Activated CD4-positive, alpha-beta memory T cell treated with anti-CD3 and anti-CD28 coated beads for 36 hours (primary cell): ENCODE results near the gene QRICH2. TPM values are rescaled to one million over a fixed set of nuclear protein-coding genes. Genes with fewer than 3 reads are reported as not detected.
"Not testable (repeated sequence)": the region's sequence is repeated elsewhere in the genome, so short reads cannot be mapped to it uniquely, and the experiment has no call there.

Experiments used
- CTCF ChIA-PET: fragments of 350-600 bp; sonication (Branson Sonifier 250); formaldehyde crosslinking; loops from one replicate; lab custom pipeline; 2021; ENCODE audit warnings: antibody characterized with exemption, inconsistent platforms; lab: Charles Lee
- POLR2A ChIA-PET: fragments of 350-600 bp; sonication (Branson Sonifier 250); formaldehyde crosslinking; loops from one replicate; lab custom pipeline; 2021; ENCODE audit warnings: antibody characterized with exemption; lab: Charles Lee
- DNase-seq: peaks from one replicate; pipeline ENCODE4 v3.0.0-alpha.2; 2020
- H3K27ac Mint-ChIP-seq: one replicate; pipeline ENCODE4 v1.8.0; 2021; ENCODE audit warnings: mixed read lengths
- H3K27me3 Mint-ChIP-seq: one replicate; pipeline ENCODE4 v1.8.0; 2021; ENCODE audit warnings: mixed read lengths
- H3K36me3 Mint-ChIP-seq: one replicate; pipeline ENCODE4 v1.8.0; 2021; ENCODE audit warnings: mixed read lengths
- H3K4me1 Mint-ChIP-seq: one replicate; pipeline ENCODE4 v1.8.0; 2021; ENCODE audit warnings: low read depth, mixed read lengths
- H3K4me3 Mint-ChIP-seq: one replicate; pipeline ENCODE4 v1.8.0; 2021; ENCODE audit warnings: mild to moderate bottlenecking, mixed read lengths
- H3K9me3 Mint-ChIP-seq: one replicate; pipeline ENCODE4 v1.8.0; 2021; ENCODE audit warnings: mixed read lengths
- intact Hi-C: fragments of 100-400 bp; cut with micrococcal nuclease; formaldehyde crosslinking; loops from one replicate; pipeline ENCODE4 v1.15.1; 2023
- total RNA-seq, 2 experiments: library from RNA; stranded (reverse); gene quantifications; one replicate each; pipeline ENCODE4 v1.2.3, GENCODE V29; 2021

The QRICH2 gene
- total RNA-seq, 2 experiments from 2014 or later: 1.0 to 1.1 TPM

DNA sequence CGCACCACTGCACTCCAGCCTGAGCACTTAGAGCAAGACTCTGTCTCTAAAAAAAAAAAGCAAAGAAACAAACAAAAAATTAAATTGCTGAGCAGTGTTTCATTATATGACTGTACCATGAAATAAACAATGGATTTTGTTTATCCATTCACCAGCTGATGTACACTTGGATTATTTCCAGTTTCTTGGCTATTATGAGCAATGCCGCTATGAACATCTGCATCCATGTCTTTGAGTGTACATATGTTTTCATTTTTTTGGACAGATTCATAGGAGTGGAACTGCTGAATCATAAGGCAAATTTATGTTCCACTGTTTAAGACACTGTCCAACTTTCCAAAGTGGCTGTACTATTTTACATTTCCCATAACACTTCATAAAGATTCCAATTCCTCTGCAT, 75.7 kb downstream of the QRICH2 start:
- POLR2A ChIA-PET: no interaction called here

DNA sequence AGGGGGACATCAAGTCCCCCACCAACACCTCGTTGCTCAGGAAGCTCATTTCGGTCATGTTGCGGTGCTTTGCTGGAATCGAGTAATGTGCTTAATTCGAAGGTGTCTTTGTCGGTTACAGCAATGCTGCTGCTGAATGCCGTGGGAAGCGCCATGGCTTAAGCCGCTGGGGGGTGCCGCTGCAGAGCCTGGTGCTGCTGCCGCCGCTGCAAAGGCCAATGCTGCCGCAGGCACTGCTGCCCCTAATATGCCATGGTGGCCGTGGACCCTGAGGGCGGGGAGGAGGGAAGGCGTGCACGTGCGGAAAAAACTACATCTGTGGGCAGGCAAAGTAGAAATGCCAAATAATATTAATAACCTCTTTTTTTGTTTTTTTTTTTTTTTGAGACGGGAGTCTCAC, 81.3 kb downstream of the QRICH2 start:
- H3K27ac Mint-ChIP-seq, H3K27me3 Mint-ChIP-seq, H3K4me3 Mint-ChIP-seq, intact Hi-C loops, DNase-seq, POLR2A ChIA-PET, H3K9me3 Mint-ChIP-seq, H3K36me3 Mint-ChIP-seq, CTCF ChIA-PET: not testable (repeated sequence)
- H3K4me1 Mint-ChIP-seq: peaks cover 19% of the 10 kb centered on the region

More for the DNA sequence above, 75.7 kb downstream of the QRICH2 start:
- CTCF ChIA-PET: interaction anchor here (1.1 kb wide), 1 partner anchor 53 kb away, joined by 3 read pairs; no protein-coding TSS in a partner anchor
- DNase-seq: no peak
- intact Hi-C loops: no loop called here
- Mint-ChIP-seq H3K9me3 (no peaks in the 10 kb centered on the region), H3K27ac (no peak overlapping the region), H3K4me3 (no peak overlapping the region), H3K36me3 (peaks cover 5% of the 10 kb centered on the region), H3K4me1 (peaks cover 43% of the 10 kb centered on the region), H3K27me3 (no peaks in the 10 kb centered on the region)

DNA sequence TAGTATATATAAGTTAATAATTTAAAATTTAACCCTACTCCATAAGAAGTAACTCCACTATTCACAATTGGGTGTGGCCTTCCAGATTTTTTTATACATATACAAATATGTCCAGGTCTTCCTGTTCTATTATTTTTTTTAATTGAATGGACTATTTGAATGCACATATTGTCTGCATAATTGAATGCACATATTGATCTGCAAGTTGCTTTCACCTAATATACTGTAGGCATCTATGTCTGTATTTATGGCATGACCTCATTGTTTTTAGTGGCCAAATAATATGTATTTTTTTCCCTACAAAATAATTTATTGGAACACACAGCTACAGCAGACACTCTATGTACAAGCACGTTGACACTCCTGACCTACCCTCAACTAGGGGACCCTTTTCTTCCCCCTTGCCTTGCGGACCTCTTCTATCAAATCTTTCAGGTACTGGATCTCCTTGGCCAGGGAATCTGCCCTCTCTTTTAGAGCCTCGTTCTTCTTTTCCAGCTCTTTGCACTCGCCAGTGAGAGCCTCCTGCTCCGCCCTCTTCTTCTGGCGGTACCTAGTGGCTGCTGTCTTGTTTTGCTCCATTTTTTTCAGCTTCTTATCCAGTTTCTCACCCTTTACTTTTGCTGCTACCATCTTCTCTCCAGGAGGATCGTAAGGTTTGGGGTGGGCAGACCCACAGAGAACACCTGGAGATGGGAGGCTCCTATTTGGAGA, 82.5 kb downstream of the QRICH2 start:
- peaks cover 19% of the 10 kb centered on the region for H3K4me1 Mint-ChIP-seq
- DNase-seq, H3K4me3 Mint-ChIP-seq, CTCF ChIA-PET, POLR2A ChIA-PET, H3K9me3 Mint-ChIP-seq, H3K27ac Mint-ChIP-seq, H3K27me3 Mint-ChIP-seq, H3K36me3 Mint-ChIP-seq, intact Hi-C loops: not testable (repeated sequence)

Other genes starting within 250 kb of the QRICH2 start
- 100 to 1,000 TPM; 142 to 148 TPM for gene SRP68, start 235.8 kb downstream of the QRICH2 start, total RNA-seq
- gene GALR2, start 233.5 kb downstream of the QRICH2 start, total RNA-seq: 1 to 10 TPM; 3.5 to 4.8 TPM
- 1 to 10 TPM; 4.9 to 5.1 TPM for gene ZACN, start 229.1 kb downstream of the QRICH2 start, total RNA-seq
- gene EXOC7, start 204.5 kb downstream of the QRICH2 start, total RNA-seq: 10 to 100 TPM; 63.3 to 66.0 TPM
- gene FOXJ1, start 167.0 kb downstream of the QRICH2 start, total RNA-seq: under 1 TPM; 0.22 to 0.29 TPM
- 10 to 100 TPM; 25.4 to 28.0 TPM for gene RNF157, start 67.8 kb downstream of the QRICH2 start, total RNA-seq
- gene UBALD2, start 42.9 kb downstream of the QRICH2 start, total RNA-seq: 100 to 1,000 TPM; 317 TPM
- 10 to 100 TPM; 40.1 to 42.1 TPM for gene PRPSAP1, start 45.6 kb upstream of the QRICH2 start, total RNA-seq
- 10 to 100 TPM in 1 of 2 experiments, 1 to 10 TPM in 1; 9.9 to 11.4 TPM for gene SPHK1, start 76.3 kb upstream of the QRICH2 start, total RNA-seq
- gene UBE2O, start 144.9 kb upstream of the QRICH2 start, total RNA-seq: 10 to 100 TPM; 24.5 to 25.2 TPM
- gene AANAT, start 159.3 kb upstream of the QRICH2 start, total RNA-seq: not detected
- 10 to 100 TPM; 28.9 to 30.0 TPM for gene RHBDF2, start 193.1 kb upstream of the QRICH2 start, total RNA-seq
- gene CYGB, start 229.4 kb upstream of the QRICH2 start, total RNA-seq: not detected
- not detected for gene PRCD, start 231.8 kb upstream of the QRICH2 start, total RNA-seq